ENCODE data around the gene SNAI1. TPM values are rescaled to one million over a fixed set of nuclear protein-coding genes. Genes with fewer than 3 reads are reported as not detected.

The SNAI1 gene
- total RNA-seq, 4 donors from 2014 or later: 0.53 to 3.3 (median 1.4) TPM

GRCh38 chr20:50029083-50029696 lies 46.4 kb downstream of the SNAI1 start:
- H3K9me3 ChIP-seq: no peaks in the 10 kb centered on the region

GRCh38 chr20:50029697-50030461 lies 47.1 kb downstream of the SNAI1 start:
- H3K9me3 ChIP-seq: no peaks in the 10 kb centered on the region
- no peaks in the 10 kb centered on the region for H3K27me3 ChIP-seq
- no peaks in the 10 kb centered on the region for H3K36me3 ChIP-seq
- peaks cover 0 to 7% (median 0%) of the 10 kb centered on the region in 4 donors for H3K4me1 ChIP-seq
- no peak for DNase-seq
- TF ChIP-seq CTCF (IDR thresholded peaks at IDR 0.05): no peak
- TF ChIP-seq POLR2A (IDR thresholded peaks at IDR 0.05): no peak
- peak overlapping the region in 1 of 4 donors; percentile 19 for H3K27ac ChIP-seq
- H3K4me3 ChIP-seq: no peak overlapping the region

More at GRCh38 chr20:50029083-50029696, 46.4 kb downstream of the SNAI1 start:
- Histone ChIP-seq H3K4me1 (peaks cover 0 to 7% (median 0%) of the 10 kb centered on the region in 4 donors), H3K4me3 (no peak overlapping the region), H3K27ac (no peak overlapping the region), H3K27me3 (no peaks in the 10 kb centered on the region), H3K36me3 (no peaks in the 10 kb centered on the region)
- TF ChIP-seq POLR2A (IDR thresholded peaks at IDR 0.05): no peak
- TF ChIP-seq CTCF (IDR thresholded peaks at IDR 0.05): no peak
- no peak for DNase-seq

GRCh38 chr20:50032955-50033666 lies 50.3 kb downstream of the SNAI1 start:
- DNase-seq: no peak
- no peak overlapping the region for H3K27ac ChIP-seq
- H3K4me1 ChIP-seq: peaks cover 0 to 7% (median 0%) of the 10 kb centered on the region in 4 donors

GRCh38 chr20:50034567-50035180 lies 51.9 kb downstream of the SNAI1 start:
- H3K27ac ChIP-seq: no peak overlapping the region
- H3K4me3 ChIP-seq: no peak overlapping the region
- no peak for DNase-seq
- no peaks in the 10 kb centered on the region for H3K27me3 ChIP-seq
- H3K4me1 ChIP-seq: peaks cover 0 to 7% (median 0%) of the 10 kb centered on the region in 4 donors
- H3K9me3 ChIP-seq: no peaks in the 10 kb centered on the region
- TF ChIP-seq CTCF (IDR thresholded peaks at IDR 0.05) (no peak), POLR2A (IDR thresholded peaks at IDR 0.05) (no peak)
- H3K36me3 ChIP-seq: no peaks in the 10 kb centered on the region

More at GRCh38 chr20:50032955-50033666, 50.3 kb downstream of the SNAI1 start:
- no peaks in the 10 kb centered on the region for H3K36me3 ChIP-seq
- TF ChIP-seq CTCF (IDR thresholded peaks at IDR 0.05) (no peak), POLR2A (IDR thresholded peaks at IDR 0.05) (no peak)
- no peak overlapping the region for H3K4me3 ChIP-seq
- H3K9me3 ChIP-seq: no peaks in the 10 kb centered on the region
- no peaks in the 10 kb centered on the region for H3K27me3 ChIP-seq

- TF ChIP-seq POLR2A (IDR thresholded peaks at IDR 0.05) (no peak), CTCF (IDR thresholded peaks at IDR 0.05) (no peak)
- Histone ChIP-seq H3K27me3 (no peaks in the 10 kb centered on the region), H3K9me3 (no peaks in the 10 kb centered on the region), H3K4me1 (peaks cover 0 to 7% (median 0%) of the 10 kb centered on the region in 4 donors), H3K27ac (no peak overlapping the region), H3K4me3 (no peak overlapping the region), H3K36me3 (no peaks in the 10 kb centered on the region)
- DNase-seq: no peak
Observed at GRCh38 chr20:50036703-50037102, 53.9 kb downstream of the SNAI1 start.

All from Peyer's patch (tissue), 4 donors.